WTC11 (cell line): ENCODE measurements around the gene ZNF627. TPM values are rescaled to one million over a fixed set of nuclear protein-coding genes. Genes with fewer than 3 reads are reported as not detected.
"Not testable (repeated sequence)": the region's sequence is repeated elsewhere in the genome, so short reads cannot be mapped to it uniquely, and the experiment has no call there.

Experiments
- ATAC-seq: fragments of 200-7000 bp; cut with Tn5 transposase; 2 replicates; pipeline ENCODE4 v1.10.0; 2021; ENCODE audit warnings: mild to moderate bottlenecking, moderate library complexity
- CTCF ChIA-PET: fragments of 300-600 bp; sonication (Branson Sonifier 250); formaldehyde crosslinking; loops from one replicate; lab custom pipeline; 2021; ENCODE audit warnings: antibody characterized with exemption; lab: Charles Lee
- POLR2A ChIA-PET: fragments of 350-600 bp; sonication (Branson Sonifier 250); formaldehyde crosslinking; loops from one replicate; lab custom pipeline; 2021; ENCODE audit warnings: antibody characterized with exemption; lab: Charles Lee
- DNase-seq: peaks from one replicate; pipeline ENCODE4 v3.0.0; 2021; ENCODE audit warnings: low spot score
- H3K27ac Mint-ChIP-seq: 2 replicates; pipeline ENCODE4 v1.8.0; 2021; ENCODE audit warnings: mixed read lengths
- H3K27me3 Mint-ChIP-seq: 2 replicates; pipeline ENCODE4 v1.8.0; 2021; ENCODE audit warnings: low read depth, mild to moderate bottlenecking, moderate library complexity, mixed read lengths
- H3K36me3 Mint-ChIP-seq: 2 replicates; pipeline ENCODE4 v1.8.0; 2021; ENCODE audit warnings: mixed read lengths
- H3K4me1 Mint-ChIP-seq: 2 replicates; pipeline ENCODE4 v1.8.0; 2022; ENCODE audit warnings: mixed read lengths
- H3K4me3 Mint-ChIP-seq: 2 replicates; pipeline ENCODE4 v1.8.0; 2021; ENCODE audit warnings: mild to moderate bottlenecking, moderate library complexity, mixed read lengths
- H3K9me3 Mint-ChIP-seq: 2 replicates; pipeline ENCODE4 v1.8.0; 2021; ENCODE audit warnings: mixed read lengths
- CREB1 ChIP-seq: sonication (generic); formaldehyde crosslinking; IDR thresholded peaks from 2 replicates; pipeline ENCODE4 v1.8.0; 2023; ENCODE audit warnings: mild to moderate bottlenecking, missing genetic modification reagents
- CREM ChIP-seq: sonication (generic); formaldehyde crosslinking; IDR thresholded peaks from 2 replicates; pipeline ENCODE4 v1.8.1; 2022; ENCODE audit warnings: mild to moderate bottlenecking, missing genetic modification reagents, moderate library complexity
- EMX1 ChIP-seq: fragments of 250-450 bp; sonication (Bioruptor Pico); IDR thresholded peaks from 2 replicates; pipeline ENCODE4 v1.8.0; 2021; ENCODE audit warnings: mild to moderate bottlenecking
- GRHL2 ChIP-seq: fragments of 250-450 bp; sonication (Bioruptor Pico); IDR thresholded peaks from 2 replicates; pipeline ENCODE4 v1.8.0; 2022; ENCODE audit warnings: mild to moderate bottlenecking, moderate library complexity; ENCODE audit not compliant: insufficient replicate concordance, severe bottlenecking
- GTF2I ChIP-seq: fragments of 250-450 bp; sonication (Bioruptor Pico); conservative IDR thresholded peaks from 2 replicates; pipeline ENCODE4 v1.4.0; 2021; ENCODE audit warnings: mild to moderate bottlenecking
- IRF2 ChIP-seq: sonication (generic); formaldehyde crosslinking; IDR thresholded peaks from 2 replicates; pipeline ENCODE4 v1.8.0; 2022; ENCODE audit warnings: low read depth, missing genetic modification reagents, borderline replicate concordance
- KAT7 ChIP-seq: sonication (generic); formaldehyde crosslinking; IDR thresholded peaks from 2 replicates; pipeline ENCODE4 v1.8.1; 2023; ENCODE audit warnings: missing genetic modification reagents, mild to moderate bottlenecking, borderline replicate concordance
- MXD4 ChIP-seq: fragments of 250-450 bp; sonication (Bioruptor Pico); IDR thresholded peaks from 2 replicates; pipeline ENCODE4 v1.8.0; 2021; ENCODE audit warnings: mild to moderate bottlenecking, moderate library complexity, borderline replicate concordance
- NR1H2 ChIP-seq: sonication (generic); formaldehyde crosslinking; IDR thresholded peaks from 2 replicates; pipeline ENCODE4 v1.9.0; 2021; ENCODE audit warnings: mild to moderate bottlenecking, moderate library complexity, missing genetic modification reagents
- NR3C1 ChIP-seq: sonication (generic); formaldehyde crosslinking; conservative IDR thresholded peaks from 2 replicates; pipeline ENCODE4 v1.8.1; 2023; ENCODE audit warnings: low read depth, mild to moderate bottlenecking, missing genetic modification reagents
- STAT6 ChIP-seq: sonication (generic); formaldehyde crosslinking; conservative IDR thresholded peaks from 2 replicates; pipeline ENCODE4 v1.8.1; 2023; ENCODE audit warnings: mild to moderate bottlenecking, low read depth, missing genetic modification reagents, moderate library complexity
- TCF7 ChIP-seq: sonication (generic); formaldehyde crosslinking; IDR thresholded peaks from 2 replicates; pipeline ENCODE4 v1.8.0; 2022; ENCODE audit warnings: mild to moderate bottlenecking, low read depth, missing genetic modification reagents, moderate library complexity
- ZNF138 ChIP-seq: sonication (generic); formaldehyde crosslinking; conservative IDR thresholded peaks from 2 replicates; pipeline ENCODE4 v1.8.1; 2022; ENCODE audit warnings: mild to moderate bottlenecking, moderate library complexity, missing genetic modification reagents
- ZNF423 ChIP-seq: fragments of 250-450 bp; sonication (Bioruptor Pico); IDR thresholded peaks from 2 replicates; pipeline ENCODE4 v2.1.2; 2022; ENCODE audit warnings: mild to moderate bottlenecking, moderate library complexity
- total RNA-seq: library from RNA; stranded (reverse); gene quantifications from 3 replicates; pipeline ENCODE4 v1.2.3, GENCODE V29; 2021
- TF ChIP-seq, protein P1 (sequence below): sonication (generic); formaldehyde crosslinking; IDR thresholded peaks from 2 replicates; pipeline ENCODE4 v1.8.1; 2023; ENCODE audit warnings: mild to moderate bottlenecking, missing genetic modification reagents, moderate library complexity
- TF ChIP-seq, protein P2 (sequence below): fragments of 250-450 bp; sonication (Bioruptor Pico); IDR thresholded peaks from 2 replicates; pipeline ENCODE4 v2.1.2; 2022; ENCODE audit warnings: mild to moderate bottlenecking, moderate library complexity

ZNF627 gene
- total RNA-seq, 1 experiment from 2014 or later, result 12.6 TPM

DNA sequence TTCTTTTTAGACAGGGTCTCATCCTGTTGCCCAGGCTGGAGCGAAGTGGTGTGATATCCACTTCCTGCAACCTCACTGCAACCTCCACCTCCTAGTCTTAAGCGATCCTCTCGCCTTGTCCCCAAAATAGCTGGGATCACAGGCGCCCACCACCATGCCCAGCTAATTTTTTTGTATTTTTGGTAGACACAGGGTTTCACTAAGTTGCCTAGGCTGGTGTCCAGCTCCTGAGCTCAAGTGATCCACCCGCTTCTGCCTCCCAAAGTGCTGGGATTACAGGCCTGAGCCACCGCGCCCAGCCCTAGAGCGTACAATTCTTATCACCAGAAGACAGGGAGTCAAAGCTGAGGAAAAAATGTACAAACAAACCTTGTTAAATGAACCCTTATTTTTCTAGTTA, 33.8 kb upstream of the ZNF627 start:
- Mint-ChIP-seq H3K27me3 (peaks cover 2% of the 10 kb centered on the region; the same call in 1 of the 2 replicates), H3K27ac (no peak overlapping the region), H3K9me3 (no peaks in the 10 kb centered on the region), H3K4me3 (no peak overlapping the region), H3K36me3 (no peaks in the 10 kb centered on the region), H3K4me1 (peaks cover 10% of the 10 kb centered on the region)
- no peak for ATAC-seq
- no peak for DNase-seq
- CTCF ChIA-PET, result interaction anchor here (1.1 kb wide), 1 partner anchor 12 kb away, joined by 4 read pairs; no protein-coding TSS in a partner anchor
- POLR2A ChIA-PET, result interaction anchor here (1.0 kb wide), 1 partner anchor 14 kb away, joined by 3 read pairs; the partner anchor contains the start of gene ACP5
- TF ChIP-seq NR3C1 (CRISPR knock-in tag) (no peak), NR1H2 (no peak), GRHL2 (CRISPR knock-in tag) (no peak), KAT7 (CRISPR knock-in tag) (no peak), ZNF423 (CRISPR knock-in tag) (no peak), IRF2 (no peak), ZNF138 (CRISPR knock-in tag) (no peak), STAT6 (CRISPR knock-in tag) (no peak), TCF7 (CRISPR knock-in tag) (no peak), GTF2I (CRISPR knock-in tag) (no peak), CREM (CRISPR knock-in tag) (no peak), MXD4 (no peak), CREB1 (no peak), EMX1 (CRISPR knock-in tag) (no peak)
- TF ChIP-seq, protein P1, sequence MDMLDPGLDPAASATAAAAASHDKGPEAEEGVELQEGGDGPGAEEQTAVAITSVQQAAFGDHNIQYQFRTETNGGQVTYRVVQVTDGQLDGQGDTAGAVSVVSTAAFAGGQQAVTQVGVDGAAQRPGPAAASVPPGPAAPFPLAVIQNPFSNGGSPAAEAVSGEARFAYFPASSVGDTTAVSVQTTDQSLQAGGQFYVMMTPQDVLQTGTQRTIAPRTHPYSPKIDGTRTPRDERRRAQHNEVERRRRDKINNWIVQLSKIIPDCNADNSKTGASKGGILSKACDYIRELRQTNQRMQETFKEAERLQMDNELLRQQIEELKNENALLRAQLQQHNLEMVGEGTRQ (CRISPR knock-in tag), result no peak
- TF ChIP-seq, protein P2, sequence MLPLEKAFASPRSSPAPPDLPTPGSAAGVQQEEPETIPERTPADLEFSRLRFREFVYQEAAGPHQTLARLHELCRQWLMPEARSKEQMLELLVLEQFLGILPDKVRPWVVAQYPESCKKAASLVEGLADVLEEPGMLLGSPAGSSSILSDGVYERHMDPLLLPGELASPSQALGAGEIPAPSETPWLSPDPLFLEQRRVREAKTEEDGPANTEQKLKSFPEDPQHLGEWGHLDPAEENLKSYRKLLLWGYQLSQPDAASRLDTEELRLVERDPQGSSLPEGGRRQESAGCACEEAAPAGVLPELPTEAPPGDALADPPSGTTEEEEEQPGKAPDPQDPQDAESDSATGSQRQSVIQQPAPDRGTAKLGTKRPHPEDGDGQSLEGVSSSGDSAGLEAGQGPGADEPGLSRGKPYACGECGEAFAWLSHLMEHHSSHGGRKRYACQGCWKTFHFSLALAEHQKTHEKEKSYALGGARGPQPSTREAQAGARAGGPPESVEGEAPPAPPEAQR (CRISPR knock-in tag), result no peak

GRCh38 chr19:11564082-11564807, 33.0 kb upstream of the ZNF627 start:
- not testable (repeated sequence) for H3K4me3 Mint-ChIP-seq

GRCh38 chr19:11565649-11565980, 31.7 kb upstream of the ZNF627 start:
- POLR2A ChIA-PET, H3K36me3 Mint-ChIP-seq, H3K9me3 Mint-ChIP-seq, DNase-seq, H3K4me1 Mint-ChIP-seq, H3K27ac Mint-ChIP-seq, H3K4me3 Mint-ChIP-seq, ATAC-seq, H3K27me3 Mint-ChIP-seq: not testable (repeated sequence)
- CTCF ChIA-PET, result interaction anchor here (0.8 kb wide), 1 partner anchor 35 kb away, joined by 3 read pairs; no protein-coding TSS in a partner anchor

More at GRCh38 chr19:11564082-11564807, 33.0 kb upstream of the ZNF627 start:
- not testable (repeated sequence) for DNase-seq, H3K27me3 Mint-ChIP-seq, H3K27ac Mint-ChIP-seq, ATAC-seq, H3K4me1 Mint-ChIP-seq, H3K36me3 Mint-ChIP-seq, H3K9me3 Mint-ChIP-seq
- CTCF ChIA-PET, result interaction anchor here (1.1 kb wide), 1 partner anchor 12 kb away, joined by 4 read pairs; no protein-coding TSS in a partner anchor
- POLR2A ChIA-PET, result interaction anchor here (1.0 kb wide), 1 partner anchor 14 kb away, joined by 3 read pairs; the partner anchor contains the start of gene ACP5
